IPS-18c (cell line): ENCODE measurements around the gene PCGF1.
"Not testable (repeated sequence)": the region's sequence is repeated elsewhere in the genome, so short reads cannot be mapped to it uniquely, and the experiment has no call there.

Source experiments
- H3K4me3 ChIP-seq: 2 replicates; pipeline ENCODE4 v1.7.0; 2013; ENCODE audit warnings: low read depth, mild to moderate bottlenecking, low read length, moderate library complexity; ENCODE audit not compliant: insufficient read depth
- H3K9me3 ChIP-seq: one replicate; pipeline ENCODE4 v1.6.1; 2013; ENCODE audit warnings: mild to moderate bottlenecking, low read length, moderate library complexity; ENCODE audit not compliant: control insufficient read depth, insufficient read depth

PCGF1 gene

GRCh38 chr2:74493546-74493945, 13.9 kb downstream of the PCGF1 start:
- Histone ChIP-seq H3K9me3 (no peaks in the 10 kb centered on the region), H3K4me3 (no peak overlapping the region)

- Histone ChIP-seq H3K9me3 (no peaks in the 10 kb centered on the region), H3K4me3 (no peak overlapping the region)
Observed at GRCh38 chr2:74491648-74492544, 15.6 kb downstream of the PCGF1 start.

GRCh38 chr2:74489906-74490305, 17.6 kb downstream of the PCGF1 start:
- no peak overlapping the region for H3K4me3 ChIP-seq
- H3K9me3 ChIP-seq: no peaks in the 10 kb centered on the region

- no peak overlapping the region for H3K4me3 ChIP-seq
- no peaks in the 10 kb centered on the region for H3K9me3 ChIP-seq
Observed at GRCh38 chr2:74488643-74489481, 18.6 kb downstream of the PCGF1 start.

- H3K9me3 ChIP-seq: no peaks in the 10 kb centered on the region
- no peak overlapping the region for H3K4me3 ChIP-seq
Observed at GRCh38 chr2:74486141-74486540, 21.4 kb downstream of the PCGF1 start.

- H3K4me3 ChIP-seq: peak overlapping the region; percentile 87
- not testable (repeated sequence) for H3K9me3 ChIP-seq
Observed at GRCh38 chr2:74483675-74484164, 23.8 kb downstream of the PCGF1 start.

- Histone ChIP-seq H3K9me3 (no peaks in the 10 kb centered on the region), H3K4me3 (peak within 1 kb of the TSS; percentile 87)
Observed at GRCh38 chr2:74482801-74483674, 24.5 kb downstream of the PCGF1 start, which contains the start of the genes CCDC142 and TTC31. TSS of gene CCDC142 (minus strand) at chr2:74482998. CDS start at chr2:74482837, 161 bp downstream. TSS of gene TTC31 (plus strand) at chr2:74483081. CDS start at chr2:74483096, 15 bp downstream.

GRCh38 chr2:74481961-74482800, 25.3 kb downstream of the PCGF1 start:
- Histone ChIP-seq H3K4me3 (peak overlapping the region; percentile 87), H3K9me3 (no peaks in the 10 kb centered on the region)

- H3K4me3 ChIP-seq: peak overlapping the region; percentile 87
Observed at GRCh38 chr2:74481431-74481830, 26.1 kb downstream of the PCGF1 start.

GRCh38 chr2:74474899-74475298, 32.6 kb downstream of the PCGF1 start:
- H3K9me3 ChIP-seq: no peaks in the 10 kb centered on the region
- no peak overlapping the region for H3K4me3 ChIP-seq

More at GRCh38 chr2:74481431-74481830, 26.1 kb downstream of the PCGF1 start:
- H3K9me3 ChIP-seq: no peaks in the 10 kb centered on the region

- no peaks in the 10 kb centered on the region for H3K9me3 ChIP-seq
- H3K4me3 ChIP-seq: no peak overlapping the region
Observed at GRCh38 chr2:74474481-74474880, 33.0 kb downstream of the PCGF1 start.

- no peaks in the 10 kb centered on the region for H3K9me3 ChIP-seq
- peak overlapping the region; percentile 99 for H3K4me3 ChIP-seq
Observed at GRCh38 chr2:74472945-74473258, 34.6 kb downstream of the PCGF1 start.

- Histone ChIP-seq H3K9me3 (no peaks in the 10 kb centered on the region), H3K4me3 (peak within 1 kb of the TSS; percentile 99)
Observed at GRCh38 chr2:74472086-74472944, 35.2 kb downstream of the PCGF1 start, which contains the start of gene MRPL53. TSS of gene MRPL53 (minus strand) at chr2:74472680. CDS start at chr2:74472660, 20 bp downstream.

GRCh38 chr2:74471332-74472065, 36.0 kb downstream of the PCGF1 start:
- no peaks in the 10 kb centered on the region for H3K9me3 ChIP-seq
- peak overlapping the region; percentile 99 for H3K4me3 ChIP-seq

GRCh38 chr2:74470742-74471141, 36.8 kb downstream of the PCGF1 start:
- H3K9me3 ChIP-seq, H3K4me3 ChIP-seq: not testable (repeated sequence)
